NCI-H446 treated with DMSO at 0.1 percent for 48 hours (cell line): Measurements from ENCODE around the gene SLC25A13.
"Not testable (repeated sequence)": the region's sequence is repeated elsewhere in the genome, so short reads cannot be mapped to it uniquely, and the experiment has no call there.

Experiments used
- DNase-seq: peaks from one replicate; lab custom pipeline; 2025; lab: John Stamatoyannopoulos, UW

SLC25A13 gene, protein sequence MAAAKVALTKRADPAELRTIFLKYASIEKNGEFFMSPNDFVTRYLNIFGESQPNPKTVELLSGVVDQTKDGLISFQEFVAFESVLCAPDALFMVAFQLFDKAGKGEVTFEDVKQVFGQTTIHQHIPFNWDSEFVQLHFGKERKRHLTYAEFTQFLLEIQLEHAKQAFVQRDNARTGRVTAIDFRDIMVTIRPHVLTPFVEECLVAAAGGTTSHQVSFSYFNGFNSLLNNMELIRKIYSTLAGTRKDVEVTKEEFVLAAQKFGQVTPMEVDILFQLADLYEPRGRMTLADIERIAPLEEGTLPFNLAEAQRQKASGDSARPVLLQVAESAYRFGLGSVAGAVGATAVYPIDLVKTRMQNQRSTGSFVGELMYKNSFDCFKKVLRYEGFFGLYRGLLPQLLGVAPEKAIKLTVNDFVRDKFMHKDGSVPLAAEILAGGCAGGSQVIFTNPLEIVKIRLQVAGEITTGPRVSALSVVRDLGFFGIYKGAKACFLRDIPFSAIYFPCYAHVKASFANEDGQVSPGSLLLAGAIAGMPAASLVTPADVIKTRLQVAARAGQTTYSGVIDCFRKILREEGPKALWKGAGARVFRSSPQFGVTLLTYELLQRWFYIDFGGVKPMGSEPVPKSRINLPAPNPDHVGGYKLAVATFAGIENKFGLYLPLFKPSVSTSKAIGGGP

GRCh38 chr7:96321658-96322372, at the start of gene SLC25A13:
Gene SLC25A13, minus strand, starts transcription at chr7:96322098. Its CDS starts 142 bp downstream, at chr7:96321956.
- DNase-seq: peak; percentile 43

DNA sequence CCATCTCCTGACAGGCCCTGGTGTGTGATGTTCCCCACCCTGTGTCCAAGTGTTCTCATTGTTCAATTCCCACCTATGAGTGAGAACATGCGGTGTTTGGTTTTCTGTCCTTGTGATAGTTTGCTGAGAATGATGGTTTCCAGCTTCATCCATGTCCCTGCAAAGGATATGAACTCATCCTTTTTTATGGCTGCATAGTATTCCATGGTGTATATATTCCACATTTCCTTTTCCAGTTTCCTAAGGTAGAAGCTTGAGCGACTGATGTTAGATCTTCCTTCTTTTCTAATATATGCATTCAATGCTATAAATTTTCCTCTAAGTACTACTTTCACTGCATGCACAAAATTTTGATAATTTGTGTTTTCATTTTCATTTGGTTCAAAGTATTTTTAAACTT, 44.0 kb upstream of the SLC25A13 start:
- DNase-seq: not testable (repeated sequence)

- DNase-seq: no peak
These were observed 39.4 kb upstream of the SLC25A13 start for GRCh38 chr7:96361116-96361857.

- DNase-seq: no peak
These were observed 38.0 kb upstream of the SLC25A13 start for GRCh38 chr7:96359876-96360275.

DNA sequence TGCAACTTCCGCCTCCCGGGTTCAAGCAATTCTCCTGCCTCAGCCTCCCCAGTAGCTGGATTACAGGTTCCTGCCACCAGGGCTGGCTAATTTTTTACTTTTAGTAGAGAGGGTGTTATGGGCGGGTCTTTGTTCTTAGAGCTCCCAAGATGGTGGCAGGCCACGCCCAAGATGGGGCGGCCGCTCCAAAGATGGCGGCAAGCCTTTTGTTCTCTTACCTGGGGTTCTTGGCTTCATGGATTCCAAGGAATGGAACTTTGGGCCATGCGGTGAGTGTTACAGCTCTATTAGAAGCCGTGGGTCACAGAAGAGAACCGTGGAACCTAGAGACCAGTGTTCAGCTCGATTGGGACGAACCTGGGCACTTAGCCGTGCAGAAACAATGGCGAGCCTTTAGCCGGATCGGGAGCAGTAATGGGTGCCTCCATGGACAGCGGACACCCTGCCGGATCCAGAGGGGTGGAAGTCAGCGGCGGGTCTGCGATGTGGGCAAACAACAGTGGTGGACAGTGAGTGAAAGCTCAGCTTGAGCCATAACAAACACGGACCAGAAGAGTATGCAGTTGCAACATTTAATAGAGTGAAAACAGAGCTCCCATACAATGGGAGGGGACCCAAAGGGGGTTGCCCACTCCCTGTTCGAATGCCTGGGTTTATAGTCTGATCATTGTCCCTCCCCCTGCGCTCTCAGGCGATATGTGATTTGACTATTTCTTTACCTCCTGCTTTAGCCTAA, 36.5 kb upstream of the SLC25A13 start:
- not testable (repeated sequence) for DNase-seq

DNA sequence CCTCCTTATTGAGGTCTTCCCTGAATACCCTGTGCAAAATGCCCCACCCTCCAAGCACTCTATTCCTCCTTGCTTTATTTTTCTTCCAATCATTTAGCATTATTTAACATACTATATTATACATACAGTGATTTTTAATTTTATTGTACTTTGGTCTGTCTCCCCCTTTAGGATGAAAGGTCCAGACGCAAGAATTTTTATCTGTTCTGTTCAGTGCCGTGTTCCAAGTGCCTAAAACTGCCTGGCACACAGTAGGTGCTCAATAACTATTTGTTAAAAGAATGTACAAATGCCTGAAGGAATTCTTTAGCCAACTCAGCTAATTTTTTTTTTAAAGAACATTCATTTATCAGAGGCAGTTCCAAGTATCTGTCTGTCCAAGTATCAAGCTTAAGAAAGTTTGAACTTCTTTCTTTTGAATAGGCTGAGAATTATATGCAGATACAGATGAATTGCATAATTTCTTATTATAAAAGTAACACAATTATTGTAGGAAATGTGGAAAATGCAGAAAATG, 34.1 kb upstream of the SLC25A13 start:
- no peak for DNase-seq

DNA sequence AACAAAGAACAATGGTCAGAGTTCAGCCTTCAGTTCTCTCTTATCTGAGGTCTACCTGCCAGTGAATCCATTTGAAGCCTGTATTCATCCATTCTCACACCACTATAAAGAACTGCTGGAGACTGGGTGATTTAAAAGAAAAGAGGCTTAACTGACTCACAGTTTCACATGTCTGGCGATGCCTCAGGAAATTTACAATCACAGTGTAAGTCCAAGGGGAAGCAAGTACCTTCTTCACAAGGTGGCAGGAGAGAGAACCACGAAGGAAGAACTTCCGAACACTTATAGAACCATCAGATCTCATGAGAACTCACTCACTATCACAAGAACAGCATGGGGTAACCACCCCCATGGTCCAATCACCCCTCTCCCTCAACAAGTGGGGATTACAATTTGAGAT, 33.0 kb upstream of the SLC25A13 start:
- no peak for DNase-seq

DNA sequence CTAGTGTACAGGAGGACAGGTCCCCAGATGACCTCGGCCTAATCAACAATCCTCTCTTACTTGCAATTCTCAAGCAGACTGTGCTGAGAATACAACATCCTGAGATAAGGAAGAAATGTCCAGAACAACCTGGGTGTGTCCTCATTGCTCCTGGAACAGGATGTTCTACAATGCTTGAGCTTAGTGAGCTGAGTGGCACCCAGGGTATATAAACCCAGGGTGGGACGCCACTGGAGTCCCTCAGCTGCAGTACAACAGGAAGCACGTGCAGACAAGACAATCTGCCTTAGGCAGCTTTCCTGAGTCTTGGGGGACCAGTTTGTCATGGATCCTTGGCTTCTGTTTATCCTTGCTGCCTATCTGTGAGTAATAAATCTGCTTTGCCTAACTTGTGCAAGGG, 27.7 kb upstream of the SLC25A13 start:
- DNase-seq: no peak

GRCh38 chr7:96347471-96347870, 25.6 kb upstream of the SLC25A13 start:
- DNase-seq: no peak

GRCh38 chr7:96346293-96346953, 24.5 kb upstream of the SLC25A13 start:
- DNase-seq: no peak

- no peak for DNase-seq
These were observed 22.3 kb upstream of the SLC25A13 start for GRCh38 chr7:96344236-96344635.

- no peak for DNase-seq
These were observed 20.2 kb upstream of the SLC25A13 start for GRCh38 chr7:96342049-96342448.

DNA sequence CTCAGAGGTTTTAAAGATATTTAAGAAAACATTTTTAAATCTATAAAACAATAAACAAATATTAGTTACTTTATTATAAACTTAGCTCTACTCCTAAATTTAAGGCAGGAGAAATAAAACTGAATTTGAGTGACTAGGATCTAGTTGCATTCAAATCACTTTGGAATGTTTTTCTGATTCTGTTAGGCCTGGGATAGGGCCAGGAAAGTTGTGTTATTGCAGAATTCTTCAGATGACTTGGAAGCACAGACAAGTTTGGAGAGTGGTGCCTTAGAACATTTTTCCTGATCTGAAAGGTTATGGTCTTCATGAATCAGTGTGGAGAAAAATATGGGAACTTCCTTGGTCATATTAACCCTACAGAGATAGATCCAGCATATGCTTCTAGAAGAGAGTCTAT, 15.6 kb upstream of the SLC25A13 start:
- no peak for DNase-seq

- DNase-seq: no peak
These were observed 10.4 kb upstream of the SLC25A13 start for GRCh38 chr7:96332325-96332724.

DNA sequence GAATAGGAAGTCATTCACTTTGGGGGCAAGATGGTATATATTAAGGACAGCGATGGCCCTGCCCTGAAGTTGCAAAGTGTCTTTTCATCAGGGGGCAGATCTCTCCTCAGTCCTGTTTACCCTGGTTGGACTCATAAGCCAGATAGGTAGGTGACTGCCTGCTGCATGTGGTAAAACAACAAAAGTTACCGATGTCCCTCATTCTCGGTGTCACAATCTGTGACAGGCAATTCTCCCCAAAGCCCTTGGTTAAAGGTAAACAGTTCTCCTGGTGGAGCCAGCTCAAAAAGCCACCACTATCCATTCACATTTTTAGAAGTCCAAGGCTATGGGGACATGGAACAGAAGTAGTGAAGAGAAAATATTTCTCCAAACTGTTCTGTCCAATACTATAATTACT, 9.9 kb upstream of the SLC25A13 start:
- no peak for DNase-seq

DNA sequence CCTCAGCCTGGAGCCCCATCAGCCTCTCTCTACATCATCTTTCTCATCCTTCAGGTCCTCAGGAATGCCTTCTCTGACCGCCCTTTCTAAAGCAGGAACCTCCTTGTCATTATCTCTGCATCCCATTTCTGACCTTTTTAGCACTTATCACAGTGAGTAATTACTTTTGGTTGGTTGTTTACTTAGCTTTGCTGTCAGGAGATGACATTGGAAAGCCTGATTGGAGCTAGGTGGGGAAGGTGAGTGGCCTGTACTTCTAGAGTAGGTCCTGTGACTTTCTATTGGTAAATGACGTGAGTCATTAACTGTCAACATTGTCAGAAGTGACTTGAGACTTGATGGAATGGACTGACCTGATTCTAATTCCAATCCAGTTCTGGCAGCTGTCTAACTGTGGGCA, 9.3 kb upstream of the SLC25A13 start:
- DNase-seq: no peak

- peak; percentile 14 for DNase-seq
These were observed 8.3 kb upstream of the SLC25A13 start for GRCh38 chr7:96330193-96330592.

DNA sequence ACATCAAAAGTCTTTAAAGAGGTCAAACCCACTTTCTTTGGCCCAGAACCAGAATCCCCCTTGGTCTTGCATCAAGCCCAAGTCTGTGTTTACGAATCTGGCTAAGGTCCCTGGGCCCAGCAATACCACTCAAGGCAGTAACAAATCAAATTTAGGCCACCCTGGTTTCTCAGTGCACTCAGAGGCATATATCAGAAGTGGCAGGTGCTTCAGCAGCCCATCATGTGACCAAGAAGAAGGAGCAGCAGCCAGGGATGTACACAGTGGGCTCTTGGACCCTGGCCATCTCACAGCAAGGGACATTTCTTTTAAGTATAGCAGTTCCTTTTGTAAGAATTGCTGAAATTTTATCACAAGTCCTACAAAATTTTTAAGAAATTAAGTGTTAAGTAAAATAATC, 7.3 kb upstream of the SLC25A13 start:
- peak; percentile 17 for DNase-seq

DNA sequence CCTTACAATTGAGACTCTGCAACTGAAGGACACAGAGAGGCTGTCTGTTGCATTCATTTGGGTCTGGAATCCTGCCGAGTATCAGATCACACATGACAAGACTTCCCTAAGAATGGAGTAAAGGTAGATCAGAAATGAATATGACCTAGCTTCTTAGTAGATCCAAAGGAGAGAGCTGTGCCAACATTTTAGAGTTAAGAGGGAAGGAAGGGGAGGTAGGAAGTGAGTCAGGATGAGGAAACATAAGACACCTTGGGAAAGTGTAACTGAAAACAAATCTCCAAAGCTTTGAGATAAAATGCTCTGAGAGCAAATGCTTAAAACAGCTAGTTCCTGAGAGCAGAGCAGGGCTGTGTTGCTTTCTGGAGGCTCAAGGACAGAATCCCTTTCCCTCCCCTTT, 6.1 kb upstream of the SLC25A13 start:
- DNase-seq: no peak

DNA sequence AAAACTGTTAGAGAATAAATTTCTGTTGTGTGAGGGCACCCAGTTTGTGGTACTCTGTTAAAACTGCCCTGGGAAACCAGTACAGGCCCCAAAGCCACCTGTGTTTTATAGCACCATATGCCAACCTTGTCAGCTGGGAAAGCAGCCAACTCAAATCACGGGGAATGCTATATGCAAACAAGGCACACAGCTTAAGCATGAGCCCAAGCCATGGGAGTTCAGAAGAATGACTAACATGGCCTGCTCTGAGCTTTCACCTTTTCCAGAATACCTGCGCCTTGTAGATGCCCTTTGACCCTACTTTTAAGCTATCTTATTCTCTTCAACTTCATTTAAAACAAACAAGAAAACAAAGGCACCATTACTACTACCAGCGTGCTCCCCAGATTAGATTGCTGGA, 5.5 kb upstream of the SLC25A13 start:
- DNase-seq: peak; percentile 50

DNA sequence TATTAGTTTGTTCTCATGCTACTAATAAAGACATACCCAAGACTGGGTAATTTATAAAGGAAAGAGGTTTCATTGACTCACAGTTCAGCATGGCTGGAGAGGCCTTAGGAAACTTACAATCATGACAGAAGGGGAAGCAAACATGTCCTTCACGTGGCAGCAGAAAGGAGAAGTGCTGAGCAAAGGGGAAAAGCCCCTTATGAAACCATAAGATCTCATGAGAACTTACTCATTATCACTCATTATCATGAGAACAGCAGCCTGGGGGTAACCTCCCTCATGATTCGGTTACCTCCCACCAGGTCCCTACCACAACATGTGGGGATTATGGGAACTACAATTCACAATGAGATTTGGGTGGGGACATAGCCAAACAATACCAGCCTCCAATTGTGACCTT, 4.9 kb upstream of the SLC25A13 start:
- not testable (repeated sequence) for DNase-seq
